A549 (cell line): ENCODE data around the gene DMRTA2.

ENCODE experiments used
- BHLHE40 ChIP-seq: IDR thresholded peaks from 2 replicates; pipeline ENCODE4 v1.6.1; 2012; ENCODE audit warnings: low read depth, low read length, inconsistent platforms
- CBX8 ChIP-seq: fragments of 200-600 bp; sonication (generic); IDR thresholded peaks from 2 replicates; pipeline ENCODE4 v1.6.1; 2016
- CHD2 ChIP-seq: fragments of 150-350 bp; IDR thresholded peaks from 2 replicates; pipeline ENCODE4 v1.6.1; 2014; ENCODE audit warnings: low read length; ENCODE audit not compliant: partially characterized antibody
- EP300 ChIP-seq, 2 experiments: fragments of >200 bp; sonication (Bioruptor Twin); formaldehyde crosslinking; IDR thresholded peaks; 2 replicates in 1 of 2; 3 replicates in 1 of 2; pipeline ENCODE4 v1.6.1; 2016 to 2017
- FOSL2 ChIP-seq, 2 experiments: fragments of 450-650 bp in 1 of 2; fragments of >200 bp in 1 of 2; sonication (Bioruptor Twin) in 1 of 2; formaldehyde crosslinking; IDR thresholded peaks; 2 replicates each; pipeline versions ENCODE4 v1.5.0 to v1.6.1; 2016 to 2020; ENCODE audit warnings: mild to moderate bottlenecking in 1 of 2, moderate library complexity in 1 of 2
- HDAC2 ChIP-seq: fragments of 200-600 bp; sonication (generic); IDR thresholded peaks from 2 replicates; pipeline ENCODE4 v1.6.1; 2016
- JUN ChIP-seq, 2 experiments: fragments of >200 bp; sonication (Bioruptor Twin); formaldehyde crosslinking; IDR thresholded peaks; 2 replicates in 1 of 2; 3 replicates in 1 of 2; pipeline ENCODE4 v1.6.1; 2016 to 2017
- JUNB ChIP-seq: fragments of >200 bp; sonication (Bioruptor Twin); formaldehyde crosslinking; IDR thresholded peaks from 2 replicates; pipeline ENCODE4 v1.6.1; 2016
- POLR2A ChIP-seq: IDR thresholded peaks from 2 replicates; pipeline ENCODE4 v1.6.1; 2012; ENCODE audit warnings: mild to moderate bottlenecking, low read length
- RFX5 ChIP-seq: fragments of 450-650 bp; IDR thresholded peaks from 2 replicates; pipeline ENCODE4 v1.7.1; 2014; ENCODE audit warnings: antibody characterized with exemption, mild to moderate bottlenecking, moderate library complexity
- SREBF2 ChIP-seq: fragments of 450-650 bp; IDR thresholded peaks from 2 replicates; pipeline ENCODE4 v1.6.1; 2014; ENCODE audit warnings: mild to moderate bottlenecking, moderate library complexity
- TF ChIP-seq, protein P1 (sequence below): fragments of >200 bp; sonication (Bioruptor Twin); formaldehyde crosslinking; IDR thresholded peaks from 3 replicates; pipeline ENCODE4 v1.5.1; 2016
- TF ChIP-seq, protein P2 (sequence below): fragments of 450-650 bp; IDR thresholded peaks from 2 replicates; pipeline ENCODE4 v1.6.1; 2014; ENCODE audit warnings: antibody characterized with exemption

DNA sequence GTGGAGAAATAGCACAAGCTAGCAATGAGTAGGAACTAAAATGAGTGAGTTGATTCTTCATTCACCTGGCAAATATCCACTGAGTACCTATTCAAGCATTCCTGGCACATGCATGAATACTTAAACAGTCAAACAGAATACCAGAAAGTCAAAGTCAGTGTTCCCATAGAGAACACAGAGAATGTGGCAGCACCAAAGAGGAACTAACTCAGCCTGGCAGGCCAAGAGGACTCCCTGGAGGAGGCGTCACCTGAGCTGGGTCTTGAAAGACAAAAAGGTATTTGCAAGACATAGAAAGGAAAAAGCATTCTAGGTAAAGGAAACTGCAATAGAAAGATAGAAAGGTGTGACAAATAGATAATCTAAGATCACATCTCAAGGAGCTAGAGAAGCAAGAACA, 49.7 kb downstream of the DMRTA2 start:
- TF ChIP-seq POLR2A: no peak
- TF ChIP-seq EP300 (IDR thresholded peaks at IDR 0.05): no peak
- TF ChIP-seq, protein P1, sequence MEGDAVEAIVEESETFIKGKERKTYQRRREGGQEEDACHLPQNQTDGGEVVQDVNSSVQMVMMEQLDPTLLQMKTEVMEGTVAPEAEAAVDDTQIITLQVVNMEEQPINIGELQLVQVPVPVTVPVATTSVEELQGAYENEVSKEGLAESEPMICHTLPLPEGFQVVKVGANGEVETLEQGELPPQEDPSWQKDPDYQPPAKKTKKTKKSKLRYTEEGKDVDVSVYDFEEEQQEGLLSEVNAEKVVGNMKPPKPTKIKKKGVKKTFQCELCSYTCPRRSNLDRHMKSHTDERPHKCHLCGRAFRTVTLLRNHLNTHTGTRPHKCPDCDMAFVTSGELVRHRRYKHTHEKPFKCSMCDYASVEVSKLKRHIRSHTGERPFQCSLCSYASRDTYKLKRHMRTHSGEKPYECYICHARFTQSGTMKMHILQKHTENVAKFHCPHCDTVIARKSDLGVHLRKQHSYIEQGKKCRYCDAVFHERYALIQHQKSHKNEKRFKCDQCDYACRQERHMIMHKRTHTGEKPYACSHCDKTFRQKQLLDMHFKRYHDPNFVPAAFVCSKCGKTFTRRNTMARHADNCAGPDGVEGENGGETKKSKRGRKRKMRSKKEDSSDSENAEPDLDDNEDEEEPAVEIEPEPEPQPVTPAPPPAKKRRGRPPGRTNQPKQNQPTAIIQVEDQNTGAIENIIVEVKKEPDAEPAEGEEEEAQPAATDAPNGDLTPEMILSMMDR: no peak
- TF ChIP-seq CBX8: no peak
- TF ChIP-seq JUN (IDR thresholded peaks at IDR 0.05): no peak
- TF ChIP-seq, protein P2, sequence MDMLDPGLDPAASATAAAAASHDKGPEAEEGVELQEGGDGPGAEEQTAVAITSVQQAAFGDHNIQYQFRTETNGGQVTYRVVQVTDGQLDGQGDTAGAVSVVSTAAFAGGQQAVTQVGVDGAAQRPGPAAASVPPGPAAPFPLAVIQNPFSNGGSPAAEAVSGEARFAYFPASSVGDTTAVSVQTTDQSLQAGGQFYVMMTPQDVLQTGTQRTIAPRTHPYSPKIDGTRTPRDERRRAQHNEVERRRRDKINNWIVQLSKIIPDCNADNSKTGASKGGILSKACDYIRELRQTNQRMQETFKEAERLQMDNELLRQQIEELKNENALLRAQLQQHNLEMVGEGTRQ: no peak
- TF ChIP-seq CHD2: no peak
- no peak for TF ChIP-seq FOSL2 (IDR thresholded peaks at IDR 0.05)
- TF ChIP-seq FOSL2 (CRISPR knock-in tag; IDR thresholded peaks at IDR 0.05): no peak
- no peak for TF ChIP-seq JUNB
- no peak for TF ChIP-seq HDAC2
- TF ChIP-seq SREBF2: no peak
- no peak for TF ChIP-seq RFX5
- TF ChIP-seq BHLHE40: no peak
